A673 (cell line): ENCODE measurements around the gene NOS1AP.

ENCODE experiments used
- CTCF ChIP-seq: fragments of 300-800, 200-600 bp; sonication (generic); conservative IDR thresholded peaks from 2 replicates; pipeline ENCODE4 v1.5.1; 2017; ENCODE audit warnings: low read depth, mild to moderate bottlenecking, antibody characterized with exemption, low read length, moderate library complexity, mixed read lengths
- EZH2 ChIP-seq: fragments of 200-600 bp; sonication (generic); IDR thresholded peaks from 2 replicates; pipeline ENCODE4 v1.6.1; 2017; ENCODE audit warnings: borderline replicate concordance, low read depth, mild to moderate bottlenecking, mixed read lengths, antibody characterized with exemption, low read length; ENCODE audit not compliant: poor library complexity, severe bottlenecking

DNA sequence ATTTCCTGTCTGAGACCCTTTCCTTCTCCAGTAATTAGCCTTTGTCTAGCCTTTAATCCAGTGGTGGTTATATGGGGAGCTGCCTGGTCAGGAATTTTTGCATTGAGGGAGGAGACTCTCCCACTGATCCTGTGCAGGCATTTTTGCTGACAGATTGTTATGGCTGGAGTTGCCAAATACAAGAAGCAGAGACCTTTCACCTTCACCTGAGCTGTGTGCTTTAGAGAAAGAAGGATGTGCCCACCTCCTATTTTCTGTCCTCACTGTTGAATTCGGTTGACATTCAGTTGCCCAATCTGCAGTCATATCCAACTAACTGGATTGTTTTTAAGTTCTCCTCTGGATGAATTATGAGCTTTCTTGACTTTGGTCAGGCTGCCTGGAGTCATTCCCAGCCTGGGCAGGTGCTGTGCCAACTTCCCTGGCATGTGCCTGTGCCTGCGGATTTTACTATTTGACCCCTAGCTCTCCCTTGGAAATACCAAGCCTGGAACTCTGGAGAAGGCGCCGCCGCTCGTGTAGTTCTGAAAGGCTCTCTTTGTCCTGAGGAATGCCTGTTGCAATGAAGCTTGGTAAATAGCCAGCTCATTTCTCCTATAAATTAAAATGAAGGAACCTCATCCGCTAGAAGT lies 143.9 kb downstream of the NOS1AP start:
- no peak for TF ChIP-seq EZH2
- TF ChIP-seq CTCF, result no peak; the same call in 1 of the 2 replicates
